Spleen (tissue), 7 donors: ENCODE data around the gene NFIB.

Experiments
- CTCF ChIP-seq, 11 experiments: fragments of 200-600 bp in 7 of 11; fragments of 450-650 bp in 4 of 11; sonication (generic) in 4 of 11; IDR thresholded peaks in 8 of 11; conservative IDR thresholded peaks in 3 of 11; 1 replicate in 7 of 11; 2 replicates in 4 of 11; pipeline versions ENCODE4 v1.4.0 to v1.8.0; 2016 to 2021; ENCODE audit warnings: antibody characterized with exemption in 11 of 11, inconsistent platforms in 4 of 11, mild to moderate bottlenecking in 1 of 11
- POLR2A ChIP-seq, 3 donors: fragments of 450-650 bp; IDR thresholded peaks; one replicate each; pipeline ENCODE4 v1.5.1; 2017; ENCODE audit warnings: antibody characterized with exemption in 3 of 3, mild to moderate bottlenecking in 1 of 3
- donor health status: DM: no; HTN: no; CAD: no; lungs with moderate emphysema.
- donor health status: DM: no; HTN: no; CAD: no.
- donor health status: DM: no; HTN: no; CAD: no.

- no peak for TF ChIP-seq CTCF (IDR thresholded peaks at IDR 0.05 in 8 of 11, conservative IDR thresholded peaks at IDR 0.05 in 3 of 11)
- TF ChIP-seq POLR2A (IDR thresholded peaks at IDR 0.05): no peak
These were observed 21.7 kb downstream of the NFIB start for GRCh38 chr9:14292181-14292739.
